Measurements from ENCODE around the gene POC1A.

The POC1A gene

GRCh38 chr3:52154135-52155094, at the start of gene POC1A:
Gene POC1A (minus strand): TSS chr3:52154423. CDS start chr3:52154372, 51 bp downstream.
- TF ChIP-seq POLR2A (IDR thresholded peaks at IDR 0.05; ENCODE audit: low read length) (peak; percentile 79), GATA1 (IDR thresholded peaks at IDR 0.05; ENCODE audit: low read depth, low read length) (no peak)

GRCh38 chr3:52203701-52204100, 49.5 kb upstream of the POC1A start:
- no peak for TF ChIP-seq GATA1 (IDR thresholded peaks at IDR 0.05; ENCODE audit: low read depth, low read length)
- TF ChIP-seq POLR2A (IDR thresholded peaks at IDR 0.05; ENCODE audit: low read length) = no peak
- DNase-seq = no peak

More at GRCh38 chr3:52154135-52155094, at the start of gene POC1A:
- DNase-seq = peak; percentile 92 to 95

- TF ChIP-seq POLR2A (IDR thresholded peaks at IDR 0.05; ENCODE audit: low read length) = no peak
- DNase-seq = no peak
These were observed 48.3 kb upstream of the POC1A start for GRCh38 chr3:52202384-52203077.

- TF ChIP-seq POLR2A (IDR thresholded peaks at IDR 0.05; ENCODE audit: low read length) (no peak), GATA1 (IDR thresholded peaks at IDR 0.05; ENCODE audit: low read depth, low read length) (no peak)
- no peak for DNase-seq
These were observed 46.9 kb upstream of the POC1A start for GRCh38 chr3:52200981-52201679.

- TF ChIP-seq POLR2A (IDR thresholded peaks at IDR 0.05; ENCODE audit: low read length) (no peak), GATA1 (IDR thresholded peaks at IDR 0.05; ENCODE audit: low read depth, low read length) (peak; percentile 51)
- peak; percentile 33 to 55 for DNase-seq
These were observed 44.7 kb upstream of the POC1A start for GRCh38 chr3:52198643-52199608.

- TF ChIP-seq POLR2A (IDR thresholded peaks at IDR 0.05; ENCODE audit: low read length) (peak; percentile 83), GATA1 (IDR thresholded peaks at IDR 0.05; ENCODE audit: low read depth, low read length) (no peak)
These were observed 43.8 kb upstream of the POC1A start, which contains the start of gene ALAS1 for GRCh38 chr3:52197842-52198625. Gene ALAS1 (plus strand): TSS chr3:52198160. CDS start chr3:52199242, 1,082 bp downstream.

GRCh38 chr3:52197499-52197841, 43.2 kb upstream of the POC1A start:
- DNase-seq = no peak
- TF ChIP-seq GATA1 (IDR thresholded peaks at IDR 0.05; ENCODE audit: low read depth, low read length) (no peak), POLR2A (IDR thresholded peaks at IDR 0.05; ENCODE audit: low read length) (no peak)

More at GRCh38 chr3:52197842-52198625, 43.8 kb upstream of the POC1A start, which contains the start of gene ALAS1:
- DNase-seq = peak; percentile 93 to 97

- peak in 1 of 2 experiments; percentile 31 for DNase-seq
- no peak for TF ChIP-seq POLR2A (IDR thresholded peaks at IDR 0.05; ENCODE audit: low read length)
- no peak for TF ChIP-seq GATA1 (IDR thresholded peaks at IDR 0.05; ENCODE audit: low read depth, low read length)
These were observed 42.8 kb upstream of the POC1A start for GRCh38 chr3:52196977-52197376.

- no peak for DNase-seq
These were observed 41.7 kb upstream of the POC1A start for GRCh38 chr3:52195823-52196331.

GRCh38 chr3:52195291-52195597, 41.0 kb upstream of the POC1A start:
- no peak for DNase-seq
- TF ChIP-seq POLR2A (IDR thresholded peaks at IDR 0.05; ENCODE audit: low read length) (no peak), GATA1 (IDR thresholded peaks at IDR 0.05; ENCODE audit: low read depth, low read length) (no peak)

More at GRCh38 chr3:52195823-52196331, 41.7 kb upstream of the POC1A start:
- no peak for TF ChIP-seq POLR2A (IDR thresholded peaks at IDR 0.05; ENCODE audit: low read length)
- TF ChIP-seq GATA1 (IDR thresholded peaks at IDR 0.05; ENCODE audit: low read depth, low read length) = no peak

- DNase-seq = no peak
- TF ChIP-seq POLR2A (IDR thresholded peaks at IDR 0.05; ENCODE audit: low read length) (no peak), GATA1 (IDR thresholded peaks at IDR 0.05; ENCODE audit: low read depth, low read length) (no peak)
These were observed 40.5 kb upstream of the POC1A start for GRCh38 chr3:52194485-52195290.

Data from erythroblast (primary cell).